Pulmonary artery endothelial cell (primary cell): ENCODE results near the gene TMEM129. TPM values are rescaled to one million over a fixed set of nuclear protein-coding genes. Genes with fewer than 3 reads are reported as not detected.
"Not testable (repeated sequence)": the region's sequence is repeated elsewhere in the genome, so short reads cannot be mapped to it uniquely, and the experiment has no call there.

Source experiments
- DNase-seq: peaks from one replicate; pipeline ENCODE4 v3.0.0-alpha.2; 2011; ENCODE audit warnings: low read depth, low spot score
- total RNA-seq: library from RNA; depleted of rRNA; stranded (reverse); fragments of >200 nt; gene quantifications from 2 replicates; pipeline ENCODE4 v1.2.3, GENCODE V29; 2014

TMEM129 gene
- total RNA-seq, 1 donor from 2014 or later, result 32.4 TPM

- no peak for DNase-seq
Observed at GRCh38 chr4:1695913-1696312, 25.2 kb downstream of the TMEM129 start.

DNA sequence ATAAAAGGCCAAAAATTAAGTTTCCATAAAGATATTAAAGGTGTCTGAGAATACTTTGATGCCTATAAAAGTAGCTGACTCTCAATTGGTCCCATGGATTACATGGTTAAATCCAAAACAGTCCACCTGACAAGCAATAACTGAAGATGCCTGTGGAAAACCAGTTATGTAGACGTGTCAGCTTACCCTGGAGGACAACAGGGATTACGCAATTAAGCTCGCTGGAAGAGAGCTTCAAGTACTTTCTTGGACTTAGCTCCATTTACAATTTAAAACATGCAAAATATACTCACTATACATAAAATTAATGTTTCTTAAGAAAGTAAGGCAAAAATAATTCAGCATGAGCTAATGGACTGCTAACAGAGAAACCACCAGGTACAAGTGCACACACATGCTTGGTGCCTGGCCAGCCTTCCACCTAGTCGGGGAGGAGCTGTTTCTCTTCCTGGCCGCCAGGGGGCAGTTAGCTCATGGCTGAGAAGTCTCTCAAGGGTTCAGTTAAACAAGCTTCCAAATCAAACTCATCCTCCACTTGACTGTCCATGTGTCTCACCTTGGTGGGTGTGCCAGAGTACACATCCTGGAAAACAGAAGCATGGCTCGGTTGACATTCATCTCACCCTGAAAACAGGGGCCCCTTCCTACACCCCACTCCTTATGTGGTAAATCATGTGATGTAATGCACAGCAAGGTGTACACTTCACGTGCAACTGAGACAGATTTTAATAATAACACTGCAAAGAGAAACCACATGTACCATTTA, 27.8 kb downstream of the TMEM129 start:
- no peak for DNase-seq

- no peak for DNase-seq
Observed at GRCh38 chr4:1691737-1692373, 29.3 kb downstream of the TMEM129 start.

DNA sequence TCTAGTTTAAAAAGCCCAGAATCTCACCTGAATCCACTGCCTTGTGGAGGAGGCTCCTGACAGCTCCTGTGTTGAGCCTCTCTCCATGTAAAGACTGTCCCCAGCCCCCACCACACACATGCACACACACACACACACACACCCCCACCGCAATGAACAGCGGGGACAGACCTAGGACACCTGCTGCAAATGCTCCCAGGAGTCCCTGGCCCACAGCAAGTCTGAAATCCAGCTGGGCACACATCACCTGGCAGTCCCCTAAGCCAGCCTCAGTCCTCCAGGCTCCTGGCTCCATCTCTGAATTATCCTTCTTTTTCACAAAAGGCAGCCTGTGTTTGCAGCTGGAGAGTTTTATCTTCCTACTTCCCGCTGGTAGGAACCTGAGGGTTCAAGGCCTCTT, 30.4 kb downstream of the TMEM129 start:
- DNase-seq, result no peak

GRCh38 chr4:1686440-1687036, 34.6 kb downstream of the TMEM129 start:
- no peak for DNase-seq

GRCh38 chr4:1685235-1686150, 35.6 kb downstream of the TMEM129 start:
- no peak for DNase-seq

GRCh38 chr4:1684506-1685234, 36.5 kb downstream of the TMEM129 start:
- peak; percentile 37 for DNase-seq

DNA sequence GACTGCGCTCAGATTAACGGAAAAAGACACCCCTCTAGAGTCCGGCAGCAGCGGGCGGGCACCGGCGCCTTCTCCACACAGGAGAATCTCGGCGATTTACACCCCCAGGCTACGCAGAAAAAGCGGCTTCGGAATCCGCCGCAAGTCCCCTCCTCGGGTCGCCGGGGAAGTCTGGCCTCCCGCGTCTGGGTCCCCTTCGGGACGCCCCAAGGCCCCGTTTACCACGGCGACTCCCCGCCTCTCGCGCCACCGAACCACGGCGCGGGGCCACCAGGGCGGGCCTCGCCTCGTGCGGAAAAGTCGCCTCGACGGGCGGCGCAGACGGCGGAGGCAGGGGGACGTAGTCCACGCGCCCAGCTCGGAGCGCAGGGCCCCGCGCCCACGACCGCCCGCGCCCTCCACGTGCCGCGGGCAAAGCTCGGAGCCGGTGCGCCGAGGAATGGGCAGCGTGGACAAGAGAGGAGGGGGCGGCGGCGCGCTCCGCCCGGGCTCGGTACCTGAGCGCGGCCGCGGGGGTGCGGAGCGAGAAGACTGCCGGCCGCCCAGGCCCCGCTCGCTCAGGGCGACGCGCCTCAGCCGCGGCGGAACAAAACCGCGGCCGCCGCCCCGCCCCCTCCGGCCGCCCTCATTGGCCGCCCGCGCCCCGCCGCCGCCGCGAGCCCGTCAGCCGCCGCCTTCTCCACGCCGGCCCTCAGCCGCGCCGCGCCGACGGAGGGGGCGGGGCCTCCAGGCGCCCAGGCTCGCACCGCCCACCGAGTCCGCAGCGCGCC, 37.2 kb downstream of the TMEM129 start, which contains the start of gene FAM53A:
FAM53A (minus strand) TSS at position 578 of the 770 bp plus-strand sequence. CDS start 15,572 bp downstream, outside the sequence.
- no peak for DNase-seq

DNA sequence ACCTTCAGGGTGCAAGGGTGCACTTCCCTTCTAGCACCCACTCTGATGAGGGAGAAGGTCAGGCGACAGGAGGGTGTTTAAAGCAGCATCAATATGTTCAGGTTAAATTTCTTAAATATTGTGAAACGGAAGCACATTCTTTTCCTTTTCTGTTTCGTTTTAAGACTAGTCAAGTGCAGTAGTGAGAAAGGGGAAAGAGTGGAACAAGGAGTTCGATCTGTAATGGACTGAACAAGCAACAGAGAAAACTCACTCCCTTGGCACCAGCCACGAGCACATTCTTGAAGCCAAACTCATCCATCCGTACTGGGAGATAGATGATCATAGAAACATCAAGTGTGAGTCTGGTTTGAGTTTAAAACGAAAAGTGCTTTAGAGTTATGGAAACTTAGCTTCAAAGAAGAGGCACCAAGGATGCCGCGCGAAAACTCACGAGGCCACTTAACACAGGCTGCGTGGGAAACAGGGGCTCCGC, 37.8 kb downstream of the TMEM129 start:
- DNase-seq, result peak; percentile 5

GRCh38 chr4:1682860-1683259, 38.3 kb downstream of the TMEM129 start:
- DNase-seq, result no peak

- no peak for DNase-seq
Observed at GRCh38 chr4:1678244-1678643, 42.9 kb downstream of the TMEM129 start.

GRCh38 chr4:1676605-1677525, 44.3 kb downstream of the TMEM129 start:
- DNase-seq, result no peak

GRCh38 chr4:1675802-1676137, 45.4 kb downstream of the TMEM129 start:
- DNase-seq, result no peak

DNA sequence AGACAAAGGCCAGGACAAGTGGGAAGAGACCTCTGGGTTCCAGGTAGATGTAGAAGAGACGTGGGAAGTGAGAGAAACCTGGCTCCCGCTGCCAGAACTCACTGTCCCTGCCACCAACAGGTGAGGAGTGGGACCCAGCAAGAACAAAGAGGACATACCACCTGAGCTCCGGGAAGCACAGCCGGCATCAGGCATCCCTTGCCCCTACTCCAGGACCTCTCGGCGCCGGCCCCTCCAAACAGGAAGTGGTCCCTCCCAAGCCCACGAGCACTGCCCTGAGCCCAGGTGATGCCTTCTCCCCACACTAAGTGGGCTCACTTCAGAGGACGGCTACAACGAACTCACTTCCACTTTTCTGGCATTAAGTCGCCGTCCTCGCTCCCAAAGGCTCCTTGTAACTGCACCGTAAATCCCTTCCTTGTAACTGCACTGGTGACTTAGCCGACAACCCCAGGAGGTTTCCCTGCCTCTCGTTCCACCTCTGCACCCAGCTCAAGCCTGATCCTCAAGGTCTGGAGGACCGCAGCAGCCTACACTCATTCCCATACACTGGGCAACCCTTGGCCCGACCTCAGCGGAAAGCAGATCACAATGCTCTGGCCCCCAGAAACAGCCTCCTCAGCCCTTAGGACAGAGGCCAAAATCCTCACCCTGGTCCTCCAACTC, 45.9 kb downstream of the TMEM129 start:
- no peak for DNase-seq

- DNase-seq, result no peak
Observed at GRCh38 chr4:1674682-1675081, 46.4 kb downstream of the TMEM129 start.

DNA sequence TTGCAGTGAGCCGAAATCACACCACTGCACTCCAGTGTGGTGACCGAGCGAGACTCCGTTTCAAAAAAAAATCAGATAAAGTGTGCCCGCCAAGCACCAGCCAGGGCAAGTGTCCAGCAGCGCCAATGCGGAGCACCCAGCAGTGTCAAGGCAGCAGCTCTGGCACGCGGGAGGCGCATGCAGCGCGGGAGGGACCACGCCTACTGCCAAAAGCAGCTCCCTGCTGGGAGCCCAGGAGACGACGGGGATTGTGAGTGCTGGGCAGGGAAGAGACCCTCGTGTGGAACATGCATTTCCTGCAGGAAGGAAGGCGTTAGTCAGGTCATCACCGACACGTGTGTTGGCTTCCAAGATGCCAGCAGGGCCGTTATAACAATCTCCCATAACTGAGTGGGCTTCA, 47.5 kb downstream of the TMEM129 start:
- no peak for DNase-seq

- not testable (repeated sequence) for DNase-seq
Observed at GRCh38 chr4:1671011-1671410, 50.1 kb downstream of the TMEM129 start.

- no peak for DNase-seq
Observed at GRCh38 chr4:1670279-1670678, 50.8 kb downstream of the TMEM129 start.
